Fibroblast of the conjunctiva (primary cell): Measurements from ENCODE around the gene SPR.
"Not testable (repeated sequence)": the region's sequence is repeated elsewhere in the genome, so short reads cannot be mapped to it uniquely, and the experiment has no call there.

ENCODE experiments used
- DNase-seq: peaks from one replicate; pipeline ENCODE4 v3.0.0-alpha.2; 2010; ENCODE audit warnings: low read depth

The SPR gene

DNA sequence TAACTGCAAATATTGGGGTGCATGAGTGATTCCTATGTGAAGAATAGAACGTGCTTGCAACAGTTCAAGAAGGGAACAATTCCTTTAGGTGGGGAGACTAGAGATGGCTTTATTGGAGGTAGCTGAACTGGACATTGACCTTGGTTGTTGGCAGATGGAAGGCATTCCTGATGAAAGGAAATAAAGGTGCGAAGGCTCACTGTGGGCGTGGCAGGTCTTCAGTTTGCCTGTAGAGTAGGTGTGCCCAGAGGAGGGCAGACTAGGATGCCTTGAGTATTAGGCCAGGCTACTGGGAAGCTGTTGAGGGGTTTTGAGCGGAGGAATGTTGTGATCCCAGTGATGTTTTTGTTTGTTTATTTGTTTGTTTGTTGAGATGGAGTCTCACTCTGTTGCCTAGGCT lies 2.8 kb downstream of the SPR start:
- no peak for DNase-seq

DNA sequence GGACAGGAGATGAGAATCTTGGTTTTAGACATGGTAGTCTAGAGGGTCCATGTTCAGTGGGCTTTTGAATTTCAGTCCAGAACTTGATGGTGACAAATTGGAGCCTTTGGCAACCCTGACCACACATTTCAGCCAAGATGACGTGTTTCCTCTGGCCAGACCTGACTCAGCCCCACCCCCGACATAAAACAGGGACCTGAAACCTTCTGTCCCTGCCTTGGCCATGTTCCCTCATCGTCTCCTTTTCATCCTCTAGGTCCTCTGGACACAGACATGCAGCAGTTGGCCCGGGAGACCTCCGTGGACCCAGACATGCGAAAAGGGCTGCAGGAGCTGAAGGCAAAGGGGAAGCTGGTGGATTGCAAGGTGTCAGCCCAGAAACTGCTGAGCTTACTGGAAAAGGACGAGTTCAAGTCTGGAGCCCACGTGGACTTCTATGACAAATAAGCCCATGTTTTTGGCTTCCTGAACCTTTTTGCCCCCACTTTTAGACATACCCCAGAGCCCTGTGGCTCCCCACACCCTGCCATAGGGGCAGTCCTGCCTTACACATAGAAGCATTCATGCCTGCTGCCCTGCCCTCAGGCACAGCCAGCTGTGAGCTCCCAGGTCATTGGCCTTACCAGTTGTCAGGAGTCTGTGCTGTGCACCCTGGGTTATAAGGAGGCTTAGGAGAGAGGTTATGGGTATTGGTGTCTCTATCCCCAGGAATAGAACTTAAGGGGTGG lies 4.0 kb downstream of the SPR start:
- DNase-seq, result no peak

DNA sequence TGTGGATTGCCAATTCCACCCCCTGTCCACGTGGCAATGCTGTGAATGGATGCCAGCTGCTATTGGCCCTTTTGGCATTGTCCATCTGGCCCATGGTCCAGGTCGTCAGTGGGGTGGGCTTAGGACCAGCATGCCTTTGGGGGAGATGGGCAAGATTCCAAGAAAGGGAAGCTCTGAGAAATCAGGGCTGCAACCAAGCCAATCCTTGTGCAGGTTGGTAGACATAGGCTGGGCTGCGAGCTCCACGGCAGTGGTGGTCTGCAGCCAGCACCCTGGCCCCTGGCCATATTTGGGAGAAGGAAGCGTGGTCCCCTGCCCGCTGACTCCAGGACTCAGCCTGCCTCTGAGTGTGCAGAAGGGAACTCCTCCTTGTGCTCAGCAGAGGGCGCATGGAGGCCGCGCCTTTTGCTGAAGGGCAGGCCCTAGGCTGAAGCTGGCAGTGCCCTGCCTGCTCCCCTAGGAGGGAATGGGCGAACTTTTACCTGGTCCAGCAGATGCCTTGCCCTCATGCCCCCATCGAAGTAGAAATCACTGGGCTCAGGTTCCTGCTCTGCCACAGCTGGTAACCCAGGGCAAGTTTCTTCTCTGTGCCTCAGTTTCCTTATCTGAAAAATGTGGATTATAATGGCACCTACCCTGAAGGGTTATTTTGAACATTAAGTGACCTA lies 5.4 kb downstream of the SPR start:
- peak; percentile 68 for DNase-seq

DNA sequence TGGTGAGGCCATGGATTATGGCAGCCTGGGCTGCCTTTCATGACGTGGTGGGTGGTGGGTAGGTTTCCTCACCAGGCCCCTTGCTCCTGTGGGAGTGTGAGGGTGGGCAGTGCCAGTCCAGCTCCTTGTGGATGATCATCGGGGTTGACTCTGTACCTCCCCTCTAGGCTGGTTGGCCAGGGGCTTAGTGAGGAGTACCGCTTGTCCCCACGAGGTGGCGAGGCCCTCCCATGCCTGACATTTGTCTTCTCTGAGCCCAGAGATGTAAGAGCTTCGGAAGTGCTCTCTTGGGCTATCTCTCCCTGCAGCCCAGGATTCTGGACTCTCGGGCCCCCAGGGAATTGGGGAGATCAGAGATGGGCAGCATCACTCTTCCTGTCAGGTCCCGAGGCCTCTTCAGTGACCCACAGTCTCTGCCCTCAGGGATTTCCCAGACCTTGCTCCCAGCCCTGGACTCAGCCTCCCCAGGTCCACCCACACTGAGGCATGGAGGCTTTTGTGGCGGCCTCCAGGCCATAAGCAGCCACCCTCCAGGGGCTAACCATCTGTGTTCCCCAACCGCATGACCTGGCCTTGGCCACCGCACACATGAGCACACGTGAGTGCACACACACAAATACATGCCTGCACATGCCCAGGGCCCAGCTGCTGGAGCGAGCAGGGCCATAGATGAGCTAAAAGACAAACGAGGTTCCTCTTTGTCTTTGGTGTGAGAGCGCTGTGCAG lies 6.5 kb downstream of the SPR start:
- peak; percentile 43 for DNase-seq

DNA sequence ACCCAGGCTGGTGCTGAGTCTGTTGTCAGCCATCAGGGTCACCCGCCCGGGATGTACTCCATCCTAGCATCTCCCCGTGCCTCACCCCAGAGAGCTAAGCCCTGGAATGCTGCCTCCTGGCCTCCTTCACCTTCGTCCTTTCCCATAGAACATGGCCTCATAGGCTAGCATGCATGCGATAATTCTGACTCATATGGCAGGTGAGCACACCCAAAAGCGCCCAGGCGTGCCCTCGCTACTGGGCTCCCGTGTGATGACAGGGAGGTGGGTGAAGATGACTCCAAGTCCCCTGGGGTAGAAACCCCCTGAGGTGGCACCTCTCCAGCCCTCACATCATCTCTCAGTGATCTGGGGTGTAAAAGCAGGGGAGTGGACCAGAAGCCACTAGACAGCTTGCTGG lies 7.3 kb downstream of the SPR start:
- no peak for DNase-seq

DNA sequence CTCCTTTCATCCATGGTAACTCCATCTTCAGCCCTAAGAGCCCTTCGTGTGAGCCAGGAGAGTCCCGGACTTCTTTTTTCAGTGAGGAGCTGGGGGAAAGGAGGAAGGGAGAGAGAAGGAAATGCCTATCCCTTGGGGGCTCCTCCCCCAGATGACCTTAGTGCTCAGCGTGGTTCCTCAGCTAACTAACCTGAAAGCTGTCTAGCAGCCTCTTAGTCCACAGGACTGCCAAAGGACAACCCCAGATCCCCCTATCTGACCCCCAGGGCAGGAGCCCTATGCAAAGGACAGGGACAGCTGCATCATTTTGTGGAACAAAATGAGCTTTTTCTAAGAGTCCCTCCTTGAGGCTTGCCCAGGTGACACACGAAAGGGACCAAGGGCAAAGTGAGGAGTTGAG lies 7.9 kb downstream of the SPR start:
- DNase-seq, result no peak

DNA sequence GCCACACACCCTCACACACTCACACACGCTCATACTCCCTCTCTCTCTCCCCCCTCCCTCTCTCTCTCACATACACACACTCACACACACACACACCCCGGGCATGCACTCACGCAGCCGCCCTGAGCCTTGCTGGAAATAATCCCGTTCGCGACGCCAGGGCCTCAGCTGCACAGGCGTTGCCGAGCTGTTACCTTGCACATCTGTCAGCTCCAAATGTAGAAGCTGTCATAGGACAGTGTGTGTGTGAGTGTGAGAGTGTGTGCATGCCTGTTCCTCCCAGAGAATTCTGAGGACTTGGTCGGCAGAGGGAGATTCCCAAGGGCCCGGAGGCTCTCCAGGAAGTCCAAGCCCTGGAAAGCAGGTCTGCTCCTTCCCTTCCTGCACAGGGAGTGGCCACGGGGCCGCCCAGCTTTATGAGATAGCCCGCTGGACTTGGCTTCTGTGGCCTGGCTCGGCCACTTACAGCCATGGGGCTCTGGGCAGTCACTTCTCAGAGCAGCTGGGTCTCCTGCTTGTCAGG lies 8.6 kb downstream of the SPR start:
- DNase-seq, result peak; percentile 10

DNA sequence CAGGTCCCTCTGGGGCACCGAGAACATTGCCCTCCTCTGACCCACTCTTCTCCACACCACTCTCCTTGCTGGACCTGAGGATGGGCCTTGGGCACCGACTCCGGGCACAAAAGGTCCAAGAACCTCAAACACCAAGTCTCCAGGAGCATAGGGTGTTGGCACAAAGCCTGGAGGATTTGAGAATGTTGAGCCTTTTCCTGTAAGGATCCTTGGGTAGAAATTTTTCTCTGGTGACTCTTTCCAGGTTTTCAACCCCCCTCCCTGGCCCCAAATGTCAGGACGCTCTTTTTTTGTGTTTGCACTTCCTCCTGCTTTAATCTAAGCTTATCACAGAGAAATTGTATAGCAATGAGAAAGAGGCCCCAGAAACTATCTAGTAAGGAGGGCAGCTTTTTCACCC lies 9.2 kb downstream of the SPR start:
- DNase-seq, result no peak

DNA sequence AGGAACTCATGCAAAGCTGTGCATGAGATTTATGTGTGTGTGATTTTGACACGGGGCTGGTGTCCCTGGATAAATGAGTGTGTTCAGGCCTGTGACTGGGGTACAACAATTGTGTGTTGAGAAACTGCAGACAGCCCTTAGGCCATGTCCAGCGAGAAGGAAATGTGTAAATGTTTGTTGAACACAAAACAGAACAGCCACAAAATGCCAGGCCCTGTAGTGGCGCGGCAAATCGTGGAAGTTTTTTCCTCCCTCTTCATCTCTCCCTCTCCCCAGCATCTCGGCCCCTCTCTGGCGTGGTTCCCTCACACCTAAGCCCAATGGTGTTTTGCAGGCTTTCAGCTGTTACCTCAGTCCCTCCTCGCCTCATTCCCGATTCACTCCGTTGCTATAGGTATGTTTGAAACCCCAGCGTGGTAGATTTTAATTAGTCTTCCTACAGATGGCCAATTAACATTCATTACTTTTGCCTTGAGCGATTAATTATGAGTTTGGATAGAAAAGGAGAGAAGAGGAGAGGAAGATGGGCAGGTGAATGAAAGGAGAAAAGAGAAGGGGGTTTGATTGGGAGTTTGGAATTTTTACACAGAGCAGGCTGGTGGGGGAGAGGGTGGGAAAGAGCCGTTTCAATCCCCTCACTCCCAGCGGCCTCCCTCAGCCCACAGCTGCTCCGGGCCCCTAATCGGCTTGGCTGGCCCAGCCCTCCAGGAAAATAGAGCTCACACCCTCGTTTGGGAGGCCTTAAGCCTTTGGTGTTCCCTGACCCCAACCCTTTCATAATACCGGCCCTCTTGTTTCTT lies 10.8 kb downstream of the SPR start:
- no peak for DNase-seq

DNA sequence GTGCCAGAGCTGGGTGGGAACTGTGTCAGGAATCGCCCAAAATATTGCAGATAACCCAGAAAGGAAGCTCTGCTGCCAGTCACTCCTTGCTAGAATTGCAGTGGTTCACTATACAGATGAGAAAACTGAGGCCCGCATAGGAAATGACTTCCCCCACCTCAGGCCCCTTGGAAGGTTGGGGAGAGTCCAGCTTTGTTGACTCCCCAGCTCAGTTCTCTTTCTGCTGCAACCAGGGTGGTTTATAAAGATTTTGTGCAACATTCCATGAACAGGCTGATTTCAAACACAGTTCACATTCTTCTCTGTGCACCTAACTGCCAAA lies 11.3 kb downstream of the SPR start:
- DNase-seq, result no peak

DNA sequence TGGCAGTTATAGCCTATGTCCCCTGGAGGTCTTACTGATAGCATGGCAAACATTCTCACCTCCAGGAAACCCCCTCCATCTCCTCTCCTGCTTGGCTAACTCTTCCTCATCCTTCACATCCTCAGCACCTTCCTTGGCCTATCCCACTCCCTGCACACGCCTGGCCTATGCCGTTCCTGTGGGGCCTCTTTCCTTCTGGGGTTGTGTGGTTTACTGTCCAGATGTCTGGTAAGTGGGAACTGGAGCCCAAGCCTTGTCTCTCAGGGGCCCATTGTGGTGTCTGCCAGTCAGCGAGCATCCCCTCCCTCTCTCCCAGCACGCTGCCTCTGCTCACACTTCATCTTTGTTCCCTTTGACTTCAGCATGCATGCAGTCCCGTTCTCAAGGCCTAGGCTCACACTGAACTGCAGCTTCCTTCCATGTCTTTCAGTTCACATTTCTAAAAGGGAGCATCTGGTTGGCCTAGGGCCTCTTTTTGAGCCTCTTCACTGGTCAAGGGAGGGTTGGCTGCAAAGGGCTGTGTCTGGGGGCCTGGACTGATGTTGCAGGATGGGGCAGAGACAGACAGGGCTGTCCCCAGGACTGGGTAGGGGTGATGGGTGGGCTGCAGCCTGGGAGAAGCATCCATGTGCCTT lies 13.1 kb downstream of the SPR start:
- DNase-seq, result no peak

DNA sequence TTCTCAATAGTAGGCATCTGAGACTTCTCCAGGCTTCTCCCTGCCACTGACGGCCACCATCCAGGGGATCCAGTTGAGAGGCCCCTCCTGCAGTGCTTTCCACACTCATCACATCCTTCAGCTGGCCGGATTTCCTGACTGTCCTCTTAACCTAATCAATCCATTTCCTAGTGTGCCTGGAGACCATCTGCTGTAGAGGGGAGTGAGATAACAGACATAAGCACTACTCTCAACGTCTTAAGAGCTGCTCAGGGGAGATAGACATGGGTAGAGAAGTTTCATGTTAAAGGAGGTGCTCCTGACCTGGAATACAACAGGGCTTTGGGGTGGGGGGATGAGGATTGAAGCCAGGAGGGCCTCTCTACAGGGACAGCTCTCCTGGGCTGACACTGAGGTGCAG lies 14.2 kb downstream of the SPR start:
- DNase-seq, result no peak

DNA sequence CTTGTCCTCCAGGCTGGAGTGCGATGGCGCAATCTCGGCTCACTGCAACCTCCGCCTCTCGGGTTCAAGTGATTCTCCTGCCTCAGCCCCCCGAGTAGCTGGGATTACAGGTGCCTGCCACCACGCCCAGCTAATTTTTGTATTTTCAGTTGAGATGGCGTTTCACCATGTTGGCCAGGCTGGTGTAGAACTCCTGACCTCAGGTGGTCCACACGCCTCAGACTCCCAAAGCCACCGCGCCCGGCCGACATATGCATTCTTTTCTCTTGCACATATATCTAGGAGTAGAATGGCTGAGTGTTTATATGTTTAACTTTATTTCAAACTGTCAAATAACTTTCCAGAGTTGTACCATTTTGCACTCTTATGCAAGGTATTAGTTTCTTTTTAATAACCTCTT lies 20.2 kb downstream of the SPR start:
- DNase-seq, result not testable (repeated sequence)

DNA sequence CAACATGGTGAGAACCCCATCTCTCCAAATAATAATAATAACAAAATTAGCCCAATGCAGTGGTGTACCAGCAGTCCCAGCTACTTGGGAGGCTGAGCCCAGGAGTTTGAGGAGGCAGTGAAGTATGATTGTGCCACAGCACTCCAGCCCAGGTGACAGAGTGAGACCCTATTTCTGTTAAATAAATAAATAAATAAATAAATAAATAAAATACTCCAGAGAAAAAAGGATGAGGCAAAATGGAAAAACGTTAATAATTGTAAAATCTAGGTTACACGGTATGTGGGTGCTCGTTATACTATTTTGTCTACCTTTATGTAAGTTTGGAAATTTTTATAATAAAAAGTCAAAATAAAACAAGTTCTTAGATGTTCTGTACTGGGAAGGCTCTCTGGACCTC lies 21.5 kb downstream of the SPR start:
- no peak for DNase-seq

DNA sequence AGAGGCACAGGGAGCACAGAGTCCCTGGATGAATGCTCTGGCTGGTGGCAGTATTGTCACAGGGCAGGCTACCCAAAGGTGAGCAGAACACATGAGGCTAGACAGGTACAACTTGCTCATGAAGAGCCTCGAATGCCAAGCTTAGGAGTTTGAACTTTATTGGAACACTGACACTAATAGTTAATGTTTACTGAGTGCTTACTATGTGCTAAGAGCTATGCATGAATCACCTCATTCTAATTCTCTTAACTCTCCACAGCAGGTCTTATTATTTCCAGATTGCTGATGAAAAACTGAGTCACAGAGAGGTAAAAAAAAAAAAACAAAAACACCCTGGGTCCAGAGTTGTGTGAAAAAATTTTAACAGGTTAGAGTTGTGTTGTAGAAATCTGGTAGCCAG lies 24.0 kb downstream of the SPR start:
- DNase-seq, result no peak

DNA sequence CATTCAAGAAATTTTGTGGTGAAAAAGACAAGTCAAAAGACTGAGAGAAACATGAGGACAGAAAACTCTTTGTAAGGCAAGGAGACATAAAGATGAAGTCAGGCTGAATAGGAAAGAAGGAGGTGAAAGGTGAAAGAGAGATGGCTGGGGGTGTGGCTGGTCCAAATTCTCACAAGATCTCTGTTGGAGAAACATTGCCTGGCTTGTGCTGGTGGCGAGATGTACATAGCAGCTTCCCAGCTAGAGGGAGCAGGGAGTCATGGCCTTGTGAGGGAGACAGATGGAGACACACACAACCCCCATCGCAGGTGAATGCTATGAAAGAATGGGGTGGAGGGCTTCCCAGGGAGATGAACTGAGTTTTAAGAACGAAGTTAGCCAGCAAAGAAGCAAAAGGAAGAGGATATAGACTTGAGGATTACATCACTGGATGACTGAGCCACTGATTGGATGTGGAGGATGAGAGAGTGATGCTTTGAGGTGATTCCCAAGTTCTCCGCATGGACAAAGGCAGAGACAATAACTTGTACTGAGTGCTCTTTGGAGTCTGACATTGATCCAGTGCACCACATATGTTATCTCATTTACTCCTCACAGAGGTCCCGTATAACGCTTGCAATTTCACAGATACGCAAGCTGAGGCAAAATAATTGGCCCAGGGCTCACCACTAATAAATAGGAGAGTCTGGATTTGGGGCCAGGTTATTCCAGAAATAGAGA lies 26.4 kb downstream of the SPR start:
- DNase-seq, result no peak

DNA sequence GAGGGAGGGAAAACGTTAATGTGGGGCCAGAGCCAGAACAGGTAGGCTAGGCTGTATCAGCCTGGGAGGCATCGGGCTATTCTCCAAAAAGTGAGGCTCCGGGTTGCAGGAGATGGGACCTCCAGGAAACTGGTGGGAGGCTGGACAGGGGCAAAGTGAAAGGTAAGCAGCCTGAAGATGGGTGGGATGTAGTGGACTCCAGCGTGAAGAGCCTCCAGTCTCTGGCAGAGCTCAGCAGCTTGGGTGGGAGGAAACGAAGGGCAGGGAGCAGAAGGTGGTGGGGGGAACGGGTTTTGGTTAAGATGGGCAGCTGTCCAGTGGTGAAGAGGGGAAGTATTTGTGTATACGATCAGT lies 27.0 kb downstream of the SPR start:
- DNase-seq, result no peak

DNA sequence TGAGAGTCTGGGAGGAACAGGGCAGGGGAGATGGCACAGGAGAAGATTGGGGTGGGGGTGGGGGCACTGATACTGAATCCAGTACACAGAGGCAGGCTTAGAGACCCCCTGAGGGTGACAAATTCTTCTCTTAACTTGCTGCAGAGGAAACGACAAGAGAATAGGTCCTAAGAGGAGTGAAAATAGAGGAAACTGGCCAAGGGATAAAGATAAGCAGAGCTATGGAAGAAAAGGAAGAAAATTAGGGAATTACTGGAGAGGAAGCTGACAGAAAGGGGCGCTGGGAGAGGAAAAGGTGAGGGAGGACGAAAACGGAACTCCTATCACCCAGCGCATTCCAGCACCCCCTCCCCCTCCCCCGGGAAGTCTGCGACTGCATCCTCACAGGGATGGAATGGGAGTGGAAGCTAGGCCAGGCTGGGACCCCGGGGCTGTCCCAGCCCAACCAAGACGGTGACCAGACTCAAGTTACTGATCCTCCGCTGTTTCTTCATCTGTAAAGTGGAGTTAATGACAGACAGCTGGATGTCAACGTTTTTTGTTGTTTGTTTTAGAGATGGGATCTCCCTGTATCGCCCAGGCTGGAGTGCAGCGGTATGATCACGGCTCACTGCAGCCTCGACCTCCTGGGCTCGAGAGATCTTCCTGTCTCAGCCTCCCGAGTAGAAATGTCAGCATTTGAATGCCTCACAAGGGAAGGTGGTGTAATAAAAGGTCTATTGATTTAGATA lies 27.5 kb downstream of the SPR start:
- no peak for DNase-seq

DNA sequence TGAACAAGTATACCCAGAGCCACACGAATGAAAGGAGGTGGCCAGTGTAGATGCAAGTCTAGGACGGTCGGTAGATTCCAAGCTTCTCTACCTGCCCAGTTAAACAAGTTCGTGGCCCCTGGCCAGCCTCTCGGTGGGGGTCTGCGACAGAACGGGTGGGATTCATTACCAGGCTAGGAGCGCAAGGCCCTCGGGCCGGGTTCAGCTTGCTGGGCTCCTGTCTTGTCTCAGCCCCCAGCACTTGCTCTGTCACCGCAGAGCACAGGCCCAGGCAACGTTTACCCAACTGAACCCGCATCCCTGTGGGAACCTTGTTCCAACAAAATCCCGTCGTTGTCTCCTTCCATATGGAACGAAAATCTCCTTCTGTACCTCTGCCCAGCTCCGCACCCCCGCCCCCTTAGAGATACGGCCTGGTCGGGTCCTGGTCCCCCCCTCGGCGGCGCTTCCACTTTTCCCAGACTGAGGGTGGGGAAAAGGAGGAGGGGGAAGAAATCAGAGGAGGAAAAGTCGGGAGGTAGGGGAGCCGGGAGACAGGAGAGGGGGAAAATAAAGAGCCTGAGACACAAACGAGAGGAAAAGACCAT lies 28.2 kb downstream of the SPR start:
- DNase-seq, result no peak
